WTC11 (cell line): ENCODE measurements around the gene CCHCR1. TPM values are rescaled to one million over a fixed set of nuclear protein-coding genes. Genes with fewer than 3 reads are reported as not detected.

Experiments used
- ATAC-seq: fragments of 200-7000 bp; cut with Tn5 transposase; 2 replicates; pipeline ENCODE4 v1.10.0; 2021; ENCODE audit warnings: mild to moderate bottlenecking, moderate library complexity
- CTCF ChIA-PET: fragments of 300-600 bp; sonication (Branson Sonifier 250); formaldehyde crosslinking; loops from one replicate; lab custom pipeline; 2021; ENCODE audit warnings: antibody characterized with exemption; lab: Charles Lee
- POLR2A ChIA-PET: fragments of 350-600 bp; sonication (Branson Sonifier 250); formaldehyde crosslinking; loops from one replicate; lab custom pipeline; 2021; ENCODE audit warnings: antibody characterized with exemption; lab: Charles Lee
- DNase-seq: peaks from one replicate; pipeline ENCODE4 v3.0.0; 2021; ENCODE audit warnings: low spot score
- H3K27ac Mint-ChIP-seq: 2 replicates; pipeline ENCODE4 v1.8.0; 2021; ENCODE audit warnings: mixed read lengths
- H3K27me3 Mint-ChIP-seq: 2 replicates; pipeline ENCODE4 v1.8.0; 2021; ENCODE audit warnings: low read depth, mild to moderate bottlenecking, moderate library complexity, mixed read lengths
- H3K36me3 Mint-ChIP-seq: 2 replicates; pipeline ENCODE4 v1.8.0; 2021; ENCODE audit warnings: mixed read lengths
- H3K4me1 Mint-ChIP-seq: 2 replicates; pipeline ENCODE4 v1.8.0; 2022; ENCODE audit warnings: mixed read lengths
- H3K4me3 Mint-ChIP-seq: 2 replicates; pipeline ENCODE4 v1.8.0; 2021; ENCODE audit warnings: mild to moderate bottlenecking, moderate library complexity, mixed read lengths
- H3K9me3 Mint-ChIP-seq: 2 replicates; pipeline ENCODE4 v1.8.0; 2021; ENCODE audit warnings: mixed read lengths
- CREM ChIP-seq: sonication (generic); formaldehyde crosslinking; IDR thresholded peaks from 2 replicates; pipeline ENCODE4 v1.8.1; 2022; ENCODE audit warnings: mild to moderate bottlenecking, missing genetic modification reagents, moderate library complexity
- ESRRA ChIP-seq: sonication (generic); formaldehyde crosslinking; IDR thresholded peaks from 2 replicates; pipeline ENCODE4 v1.8.1; 2022; ENCODE audit warnings: mild to moderate bottlenecking, missing genetic modification reagents, borderline replicate concordance
- ETV6 ChIP-seq: sonication (generic); formaldehyde crosslinking; IDR thresholded peaks from 2 replicates; pipeline ENCODE4 v1.8.1; 2022; ENCODE audit warnings: mild to moderate bottlenecking, missing genetic modification reagents
- GTF2I ChIP-seq: fragments of 250-450 bp; sonication (Bioruptor Pico); conservative IDR thresholded peaks from 2 replicates; pipeline ENCODE4 v1.4.0; 2021; ENCODE audit warnings: mild to moderate bottlenecking
- JAZF1 ChIP-seq: fragments of 250-450 bp; sonication (Bioruptor Pico); IDR thresholded peaks from 2 replicates; pipeline ENCODE4 v1.9.0; 2021; ENCODE audit warnings: moderate library complexity, mild to moderate bottlenecking, inconsistent platforms
- MXD4 ChIP-seq: fragments of 250-450 bp; sonication (Bioruptor Pico); IDR thresholded peaks from 2 replicates; pipeline ENCODE4 v1.8.0; 2021; ENCODE audit warnings: mild to moderate bottlenecking, moderate library complexity, borderline replicate concordance
- NFE2L1 ChIP-seq: sonication (generic); formaldehyde crosslinking; IDR thresholded peaks from 2 replicates; pipeline ENCODE4 v1.8.1; 2023; ENCODE audit warnings: missing genetic modification reagents
- NR1H2 ChIP-seq: sonication (generic); formaldehyde crosslinking; IDR thresholded peaks from 2 replicates; pipeline ENCODE4 v1.9.0; 2021; ENCODE audit warnings: mild to moderate bottlenecking, moderate library complexity, missing genetic modification reagents
- OVOL2 ChIP-seq: fragments of 250-450 bp; sonication (Bioruptor Pico); IDR thresholded peaks from 2 replicates; pipeline ENCODE4 v1.9.0; 2021; ENCODE audit warnings: mild to moderate bottlenecking, borderline replicate concordance
- RORB ChIP-seq: fragments of 250-450 bp; sonication (Bioruptor Pico); IDR thresholded peaks from 2 replicates; pipeline ENCODE4 v1.9.0; 2021; ENCODE audit warnings: mild to moderate bottlenecking
- ZNF121 ChIP-seq: sonication (generic); formaldehyde crosslinking; IDR thresholded peaks from 2 replicates; pipeline ENCODE4 v1.8.0; 2023; ENCODE audit warnings: missing genetic modification reagents
- ZNF671 ChIP-seq: fragments of 250-450 bp; sonication (Bioruptor Pico); IDR thresholded peaks from 2 replicates; pipeline ENCODE4 v1.8.0; 2021; ENCODE audit warnings: mild to moderate bottlenecking
- total RNA-seq: library from RNA; stranded (reverse); gene quantifications from 3 replicates; pipeline ENCODE4 v1.2.3, GENCODE V29; 2021
- TF ChIP-seq, protein P1 (sequence below): fragments of 250-450 bp; sonication (Bioruptor Pico); IDR thresholded peaks from 2 replicates; pipeline ENCODE4 v1.9.0; 2021; ENCODE audit warnings: moderate library complexity, mild to moderate bottlenecking, inconsistent platforms, borderline replicate concordance
- TF ChIP-seq, protein P2 (sequence below): sonication (generic); formaldehyde crosslinking; IDR thresholded peaks from 2 replicates; pipeline ENCODE4 v1.8.1; 2022; ENCODE audit warnings: low read depth, mild to moderate bottlenecking, moderate library complexity, missing genetic modification reagents, borderline replicate concordance
- TF ChIP-seq, protein P3 (sequence below): sonication (generic); formaldehyde crosslinking; conservative IDR thresholded peaks from 2 replicates; pipeline ENCODE4 v1.8.1; 2022; ENCODE audit warnings: mild to moderate bottlenecking, missing genetic modification reagents
- TF ChIP-seq, protein P4 (sequence below): fragments of 250-450 bp; sonication (Bioruptor Pico); conservative IDR thresholded peaks from 2 replicates; pipeline ENCODE4 v1.9.0; 2021; ENCODE audit warnings: mild to moderate bottlenecking
- TF ChIP-seq, protein P5 (sequence below): sonication (generic); formaldehyde crosslinking; IDR thresholded peaks from 2 replicates; pipeline ENCODE4 v1.8.1; 2023; ENCODE audit warnings: mild to moderate bottlenecking, missing genetic modification reagents, moderate library complexity
- TF ChIP-seq, protein P6 (sequence below): sonication (generic); formaldehyde crosslinking; IDR thresholded peaks from 2 replicates; pipeline ENCODE4 v1.8.0; 2023; ENCODE audit warnings: missing genetic modification reagents
- TF ChIP-seq, protein P7 (sequence below): fragments of 250-450 bp; sonication (Bioruptor Pico); IDR thresholded peaks from 2 replicates; pipeline ENCODE4 v1.9.0; 2021; ENCODE audit warnings: mild to moderate bottlenecking
- TF ChIP-seq, protein P8 (sequence below): sonication (generic); formaldehyde crosslinking; IDR thresholded peaks from 2 replicates; pipeline ENCODE4 v1.8.0; 2023; ENCODE audit warnings: mild to moderate bottlenecking, missing genetic modification reagents

CCHCR1 gene
- total RNA-seq, 1 experiment from 2014 or later: 58.7 TPM

DNA sequence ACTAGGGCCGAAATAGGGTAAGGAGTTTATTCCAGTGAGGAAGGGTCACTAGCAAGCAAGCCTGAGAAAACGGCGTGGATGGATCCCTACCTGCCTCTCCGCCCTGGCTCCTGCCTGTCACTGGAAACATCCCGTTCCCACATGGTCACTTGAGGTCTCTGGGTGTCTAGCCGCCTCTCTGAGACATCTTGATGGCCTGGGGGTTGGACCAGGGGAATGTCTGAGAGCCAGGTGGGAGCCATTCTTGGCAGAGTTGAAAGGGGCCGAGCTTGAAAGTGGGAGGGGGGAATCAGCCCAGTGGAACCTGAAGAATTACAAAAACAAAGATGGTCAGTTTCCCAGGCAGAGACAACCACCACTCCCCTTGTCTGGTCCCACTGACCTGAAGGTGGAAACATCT, 961 bp downstream of the CCHCR1 start:
- no peak for DNase-seq
- TF ChIP-seq, protein P1, sequence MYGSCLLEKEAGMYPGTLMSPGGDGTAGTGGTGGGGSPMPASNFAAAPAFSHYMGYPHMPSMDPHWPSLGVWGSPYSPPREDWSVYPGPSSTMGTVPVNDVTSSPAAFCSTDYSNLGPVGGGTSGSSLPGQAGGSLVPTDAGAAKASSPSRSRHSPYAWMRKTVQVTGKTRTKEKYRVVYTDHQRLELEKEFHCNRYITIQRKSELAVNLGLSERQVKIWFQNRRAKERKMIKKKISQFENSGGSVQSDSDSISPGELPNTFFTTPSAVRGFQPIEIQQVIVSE: no peak
- TF ChIP-seq RORB (CRISPR knock-in tag): no peak
- TF ChIP-seq, all 79 proteins: peak for 0
- ATAC-seq: no peak
- POLR2A ChIA-PET: no interaction called here
- Mint-ChIP-seq H3K9me3 (no peaks in the 10 kb centered on the region), H3K27ac (no peak overlapping the region), H3K27me3 (no peaks in the 10 kb centered on the region), H3K4me1 (peaks cover 27% of the 10 kb centered on the region), H3K36me3 (peaks cover 32% of the 10 kb centered on the region), H3K4me3 (peak overlapping the region; percentile 96)
- CTCF ChIA-PET: interaction anchor here (0.6 to 1.7 kb wide), 4 partner anchors 14 to 243 kb away, joined by 3 to 5 read pairs (median 4); no protein-coding TSS in a partner anchor

DNA sequence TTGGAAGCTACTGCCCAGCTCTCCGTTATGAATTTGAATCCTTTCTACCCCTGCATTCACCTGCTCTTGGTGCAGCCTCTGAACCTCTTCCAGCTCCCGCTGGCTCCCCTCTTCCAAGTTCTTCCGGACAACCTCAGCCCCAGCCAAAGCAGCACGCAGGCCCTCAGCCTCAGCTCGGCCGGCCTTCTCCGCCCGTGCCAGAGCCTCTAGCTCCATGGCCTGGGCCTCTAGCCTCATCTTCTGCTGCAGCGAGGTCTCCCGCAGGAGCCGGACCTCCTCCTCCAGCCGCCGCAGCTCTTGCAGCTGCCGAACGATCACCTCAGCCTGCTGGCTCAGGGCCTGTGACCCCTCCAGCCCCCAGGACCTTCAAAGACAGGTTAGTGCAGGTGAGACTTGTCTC, 3.2 kb downstream of the CCHCR1 start:
- ATAC-seq (no peak), DNase-seq (no peak)
- Mint-ChIP-seq H3K27ac (no peak overlapping the region), H3K4me1 (peaks cover 21% of the 10 kb centered on the region), H3K9me3 (no peaks in the 10 kb centered on the region), H3K4me3 (no peak overlapping the region), H3K36me3 (peaks cover 48% of the 10 kb centered on the region), H3K27me3 (no peaks in the 10 kb centered on the region)
- ChIA-PET CTCF (interaction anchor here (0.6 to 1.1 kb wide), 2 partner anchors 25 to 94 kb away, joined by 3 read pairs; no protein-coding TSS in a partner anchor), POLR2A (no interaction called here)
- TF ChIP-seq, protein P2, sequence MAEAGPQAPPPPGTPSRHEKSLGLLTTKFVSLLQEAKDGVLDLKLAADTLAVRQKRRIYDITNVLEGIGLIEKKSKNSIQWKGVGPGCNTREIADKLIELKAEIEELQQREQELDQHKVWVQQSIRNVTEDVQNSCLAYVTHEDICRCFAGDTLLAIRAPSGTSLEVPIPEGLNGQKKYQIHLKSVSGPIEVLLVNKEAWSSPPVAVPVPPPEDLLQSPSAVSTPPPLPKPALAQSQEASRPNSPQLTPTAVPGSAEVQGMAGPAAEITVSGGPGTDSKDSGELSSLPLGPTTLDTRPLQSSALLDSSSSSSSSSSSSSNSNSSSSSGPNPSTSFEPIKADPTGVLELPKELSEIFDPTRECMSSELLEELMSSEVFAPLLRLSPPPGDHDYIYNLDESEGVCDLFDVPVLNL (CRISPR knock-in tag): no peak
- TF ChIP-seq, protein P3, sequence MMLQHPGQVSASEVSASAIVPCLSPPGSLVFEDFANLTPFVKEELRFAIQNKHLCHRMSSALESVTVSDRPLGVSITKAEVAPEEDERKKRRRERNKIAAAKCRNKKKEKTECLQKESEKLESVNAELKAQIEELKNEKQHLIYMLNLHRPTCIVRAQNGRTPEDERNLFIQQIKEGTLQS (CRISPR knock-in tag): no peak
- TF ChIP-seq, protein P4, sequence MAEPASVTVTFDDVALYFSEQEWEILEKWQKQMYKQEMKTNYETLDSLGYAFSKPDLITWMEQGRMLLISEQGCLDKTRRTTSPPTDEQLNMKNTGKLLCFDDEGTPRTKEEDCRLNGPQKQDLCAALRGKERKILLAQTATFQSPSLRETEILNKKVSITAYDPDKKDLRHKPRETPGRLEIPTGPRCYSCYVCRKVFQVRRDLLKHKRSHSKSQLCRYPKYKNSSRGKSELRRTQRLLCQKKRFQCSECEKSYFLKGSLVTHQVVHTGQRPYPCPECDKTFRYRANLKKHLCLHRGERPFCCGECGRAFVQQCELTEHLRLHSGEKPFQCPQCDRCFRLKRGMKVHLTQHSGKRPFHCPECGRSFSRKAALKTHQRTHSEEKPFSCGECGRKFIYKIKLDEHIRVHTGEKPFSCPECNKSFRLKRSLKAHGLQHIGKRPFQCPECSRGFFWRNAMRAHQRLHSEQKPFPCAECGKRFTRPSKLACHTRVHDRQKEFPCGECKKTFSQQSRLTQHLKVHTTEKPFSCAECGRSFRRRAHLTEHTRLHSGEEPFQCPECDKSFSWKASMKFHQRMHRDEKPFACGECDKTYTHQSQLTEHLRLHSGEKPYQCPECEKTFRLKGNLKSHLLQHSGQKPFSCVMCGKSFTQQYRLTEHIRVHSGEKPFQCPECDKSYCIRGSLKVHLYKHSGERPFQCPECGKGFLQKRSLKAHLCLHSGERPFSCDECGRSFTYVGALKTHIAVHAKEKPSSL: no peak
- TF ChIP-seq, protein P5, sequence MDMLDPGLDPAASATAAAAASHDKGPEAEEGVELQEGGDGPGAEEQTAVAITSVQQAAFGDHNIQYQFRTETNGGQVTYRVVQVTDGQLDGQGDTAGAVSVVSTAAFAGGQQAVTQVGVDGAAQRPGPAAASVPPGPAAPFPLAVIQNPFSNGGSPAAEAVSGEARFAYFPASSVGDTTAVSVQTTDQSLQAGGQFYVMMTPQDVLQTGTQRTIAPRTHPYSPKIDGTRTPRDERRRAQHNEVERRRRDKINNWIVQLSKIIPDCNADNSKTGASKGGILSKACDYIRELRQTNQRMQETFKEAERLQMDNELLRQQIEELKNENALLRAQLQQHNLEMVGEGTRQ: no peak
- TF ChIP-seq ZNF671: no peak
- TF ChIP-seq CREM: no peak
- no peak for TF ChIP-seq GTF2I
- TF ChIP-seq NR1H2: no peak
- TF ChIP-seq, protein P6, sequence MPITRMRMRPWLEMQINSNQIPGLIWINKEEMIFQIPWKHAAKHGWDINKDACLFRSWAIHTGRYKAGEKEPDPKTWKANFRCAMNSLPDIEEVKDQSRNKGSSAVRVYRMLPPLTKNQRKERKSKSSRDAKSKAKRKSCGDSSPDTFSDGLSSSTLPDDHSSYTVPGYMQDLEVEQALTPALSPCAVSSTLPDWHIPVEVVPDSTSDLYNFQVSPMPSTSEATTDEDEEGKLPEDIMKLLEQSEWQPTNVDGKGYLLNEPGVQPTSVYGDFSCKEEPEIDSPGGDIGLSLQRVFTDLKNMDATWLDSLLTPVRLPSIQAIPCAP (CRISPR knock-in tag): no peak
- no peak for TF ChIP-seq JAZF1 (CRISPR knock-in tag)
- TF ChIP-seq NFE2L1 (CRISPR knock-in tag): no peak
- no peak for TF ChIP-seq OVOL2 (CRISPR knock-in tag)
- no peak for TF ChIP-seq ESRRA (CRISPR knock-in tag)
- TF ChIP-seq ZNF121 (CRISPR knock-in tag): no peak
- TF ChIP-seq, protein P7, sequence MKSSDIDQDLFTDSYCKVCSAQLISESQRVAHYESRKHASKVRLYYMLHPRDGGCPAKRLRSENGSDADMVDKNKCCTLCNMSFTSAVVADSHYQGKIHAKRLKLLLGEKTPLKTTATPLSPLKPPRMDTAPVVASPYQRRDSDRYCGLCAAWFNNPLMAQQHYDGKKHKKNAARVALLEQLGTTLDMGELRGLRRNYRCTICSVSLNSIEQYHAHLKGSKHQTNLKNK (CRISPR knock-in tag): no peak
- no peak for TF ChIP-seq MXD4 (CRISPR knock-in tag)
- TF ChIP-seq, protein P8, sequence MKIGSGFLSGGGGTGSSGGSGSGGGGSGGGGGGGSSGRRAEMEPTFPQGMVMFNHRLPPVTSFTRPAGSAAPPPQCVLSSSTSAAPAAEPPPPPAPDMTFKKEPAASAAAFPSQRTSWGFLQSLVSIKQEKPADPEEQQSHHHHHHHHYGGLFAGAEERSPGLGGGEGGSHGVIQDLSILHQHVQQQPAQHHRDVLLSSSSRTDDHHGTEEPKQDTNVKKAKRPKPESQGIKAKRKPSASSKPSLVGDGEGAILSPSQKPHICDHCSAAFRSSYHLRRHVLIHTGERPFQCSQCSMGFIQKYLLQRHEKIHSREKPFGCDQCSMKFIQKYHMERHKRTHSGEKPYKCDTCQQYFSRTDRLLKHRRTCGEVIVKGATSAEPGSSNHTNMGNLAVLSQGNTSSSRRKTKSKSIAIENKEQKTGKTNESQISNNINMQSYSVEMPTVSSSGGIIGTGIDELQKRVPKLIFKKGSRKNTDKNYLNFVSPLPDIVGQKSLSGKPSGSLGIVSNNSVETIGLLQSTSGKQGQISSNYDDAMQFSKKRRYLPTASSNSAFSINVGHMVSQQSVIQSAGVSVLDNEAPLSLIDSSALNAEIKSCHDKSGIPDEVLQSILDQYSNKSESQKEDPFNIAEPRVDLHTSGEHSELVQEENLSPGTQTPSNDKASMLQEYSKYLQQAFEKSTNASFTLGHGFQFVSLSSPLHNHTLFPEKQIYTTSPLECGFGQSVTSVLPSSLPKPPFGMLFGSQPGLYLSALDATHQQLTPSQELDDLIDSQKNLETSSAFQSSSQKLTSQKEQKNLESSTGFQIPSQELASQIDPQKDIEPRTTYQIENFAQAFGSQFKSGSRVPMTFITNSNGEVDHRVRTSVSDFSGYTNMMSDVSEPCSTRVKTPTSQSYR (CRISPR knock-in tag): no peak
- TF ChIP-seq, protein P1: no peak
- no peak for TF ChIP-seq ETV6 (CRISPR knock-in tag)
